H1 (cell line): ENCODE results near the gene A4GALT. TPM values are rescaled to one million over a fixed set of nuclear protein-coding genes. Genes with fewer than 3 reads are reported as not detected.

Source experiments
- CTCF ChIA-PET: fragments of 300-600 bp; sonication (Branson Sonifier 250); formaldehyde crosslinking; loops from one replicate; lab custom pipeline; 2021; ENCODE audit not compliant: partially characterized antibody; lab: Charles Lee
- POLR2A ChIA-PET: fragments of 300-600 bp; sonication (Branson Sonifier 250); formaldehyde crosslinking; loops from one replicate; lab custom pipeline; 2021; ENCODE audit warnings: inconsistent platforms; ENCODE audit not compliant: partially characterized antibody; lab: Charles Lee
- DNase-seq, 2 experiments: peaks; one replicate each; pipeline versions ENCODE4 v3.0.0 to v3.0.0-alpha.2; 2010 to 2022; ENCODE audit warnings: low spot score in 2 of 2, low read depth in 1 of 2, mixed read lengths in 1 of 2
- FAIRE-seq: peaks from 2 replicates; lab custom pipeline; 2011; peaks lifted over from hg19 to GRCh38; lab: Jason Lieb, UNC
- H2AFZ ChIP-seq: 2 replicates; pipeline ENCODE4 v1.8.1; 2012; ENCODE audit warnings: low read length, inconsistent platforms
- H2AK5ac ChIP-seq: 2 replicates; pipeline ENCODE4 v1.6.1; 2013; ENCODE audit warnings: low read depth, low read length
- H2BK120ac ChIP-seq: replicated peaks from 2 replicates; pipeline ENCODE3; 2013; ENCODE audit warnings: low read depth, low read length, inconsistent platforms
- H2BK12ac ChIP-seq: 2 replicates; pipeline ENCODE4 v1.6.1; 2013; ENCODE audit warnings: low read depth, low read length
- H2BK15ac ChIP-seq: 2 replicates; pipeline ENCODE4 v1.6.1; 2013; ENCODE audit warnings: low read length
- H2BK20ac ChIP-seq: 2 replicates; pipeline ENCODE4 v1.6.1; 2013; ENCODE audit warnings: low read length
- H2BK5ac ChIP-seq: 2 replicates; pipeline ENCODE4 v1.6.1; 2013; ENCODE audit warnings: low read depth, low read length
- H3K14ac ChIP-seq: 2 replicates; pipeline ENCODE4 v1.6.1; 2013; ENCODE audit warnings: inconsistent platforms; ENCODE audit not compliant: insufficient read length
- H3K18ac ChIP-seq: 2 replicates; pipeline ENCODE4 v1.6.1; 2013; ENCODE audit warnings: low read length; ENCODE audit errors: extremely low read depth
- H3K23ac ChIP-seq: 2 replicates; pipeline ENCODE4 v1.6.1; 2013; ENCODE audit warnings: inconsistent platforms; ENCODE audit not compliant: insufficient read length
- H3K23me2 ChIP-seq: 2 replicates; pipeline ENCODE4 v1.6.1; 2013; ENCODE audit warnings: low read depth, low read length
- H3K27ac ChIP-seq: 2 replicates; pipeline ENCODE4 v1.6.1; 2011; ENCODE audit warnings: low read depth, low read length, inconsistent platforms
- H3K27me3 ChIP-seq, 4 experiments: replicated peaks in 1 of 4; 1 replicate in 1 of 4; 2 replicates in 3 of 4; pipeline versions ENCODE4 v1.6.1 to v1.8.1; 2011 to 2013; ENCODE audit warnings: low read length in 3 of 4, mild to moderate bottlenecking in 3 of 4, inconsistent platforms in 2 of 4, mixed read lengths in 2 of 4, moderate library complexity in 1 of 4; ENCODE audit not compliant: control insufficient read depth in 3 of 4, insufficient read depth in 3 of 4; ENCODE audit errors: extremely low read depth in 1 of 4
- H3K36me3 ChIP-seq, 4 experiments: 2 replicates each; pipeline versions ENCODE4 v1.6.1 to v1.8.1; 2011 to 2013; ENCODE audit warnings: mild to moderate bottlenecking in 4 of 4, low read length in 3 of 4, moderate library complexity in 2 of 4, control low read depth in 1 of 4, inconsistent platforms in 1 of 4; ENCODE audit not compliant: insufficient read depth in 4 of 4, control insufficient read depth in 2 of 4
- H3K4ac ChIP-seq: replicated peaks from 2 replicates; pipeline ENCODE3; 2013; ENCODE audit warnings: low read length, low read depth, mixed read lengths, inconsistent platforms; ENCODE audit not compliant: insufficient read length
- H3K4me1 ChIP-seq, 4 experiments: replicated peaks in 1 of 4; 1 replicate in 1 of 4; 2 replicates in 3 of 4; pipeline versions ENCODE4 v1.6.1 to v1.8.1; 2011 to 2013; ENCODE audit warnings: low read length in 3 of 4, inconsistent platforms in 2 of 4, mixed read lengths in 1 of 4; ENCODE audit not compliant: insufficient read depth in 4 of 4, control insufficient read depth in 3 of 4
- H3K4me2 ChIP-seq, 2 experiments: 2 replicates each; pipeline versions ENCODE4 v1.6.1 to v1.8.1; 2011 to 2013; ENCODE audit warnings: low read depth in 2 of 2, low read length in 2 of 2, control low read depth in 1 of 2, inconsistent platforms in 1 of 2, mild to moderate bottlenecking in 1 of 2; ENCODE audit not compliant: insufficient read depth in 1 of 2
- H3K4me3 ChIP-seq, 4 experiments: fragments of 200-600, 300-600 bp in 1 of 4; sonication (generic), shearing (Covaris generic), sonication (Bioruptor Twin) in 1 of 4; 2 replicates each; pipeline versions ENCODE4 v1.5.1 to v1.8.1; 2011 to 2016; ENCODE audit warnings: low read length in 4 of 4, low read depth in 3 of 4, control low read depth in 2 of 4, inconsistent platforms in 2 of 4, mild to moderate bottlenecking in 2 of 4, mixed read lengths in 1 of 4, moderate library complexity in 1 of 4; ENCODE audit not compliant: insufficient read depth in 2 of 4; ENCODE audit errors: extremely low read depth in 1 of 4
- H3K56ac ChIP-seq: replicated peaks from 2 replicates; pipeline ENCODE3; 2013; ENCODE audit warnings: low read depth, mild to moderate bottlenecking, mixed read lengths, low read length, inconsistent platforms; ENCODE audit not compliant: insufficient read length
- H3K79me1 ChIP-seq: 2 replicates; pipeline ENCODE4 v1.6.1; 2013; ENCODE audit warnings: low read depth, low read length, control low read depth
- H3K79me2 ChIP-seq, 2 experiments: 2 replicates each; pipeline versions ENCODE4 v1.6.1 to v1.8.1; 2012 to 2013; ENCODE audit warnings: low read length in 2 of 2, mild to moderate bottlenecking in 2 of 2, inconsistent platforms in 1 of 2; ENCODE audit not compliant: insufficient read depth in 2 of 2, control insufficient read depth in 1 of 2
- H3K9ac ChIP-seq, 4 experiments: replicated peaks in 1 of 4; 1 replicate in 1 of 4; 2 replicates in 3 of 4; pipeline versions ENCODE4 v1.6.1 to v1.8.1; 2011 to 2013; ENCODE audit warnings: low read depth in 3 of 4, low read length in 3 of 4, control low read depth in 2 of 4, mild to moderate bottlenecking in 2 of 4, moderate library complexity in 2 of 4, inconsistent platforms in 1 of 4; ENCODE audit errors: extremely low read depth in 1 of 4
- H3K9me3 ChIP-seq, 2 experiments: 2 replicates each; pipeline versions ENCODE4 v1.6.1 to v1.8.1; 2012 to 2013; ENCODE audit warnings: mild to moderate bottlenecking in 2 of 2, moderate library complexity in 2 of 2, control low read depth in 1 of 2, inconsistent platforms in 1 of 2, low read depth in 1 of 2, low read length in 1 of 2, mixed read lengths in 1 of 2; ENCODE audit not compliant: insufficient read depth in 2 of 2
- H4K20me1 ChIP-seq, 2 experiments: replicated peaks in 1 of 2; 2 replicates each; pipeline versions ENCODE3 to v1.8.1; 2011 to 2013; ENCODE audit warnings: inconsistent platforms in 2 of 2, low read length in 2 of 2, mild to moderate bottlenecking in 1 of 2; ENCODE audit not compliant: insufficient read depth in 2 of 2, control insufficient read depth in 1 of 2
- H4K5ac ChIP-seq: 2 replicates; pipeline ENCODE4 v1.6.1; 2013; ENCODE audit warnings: low read length, low read depth, mixed read lengths, inconsistent platforms; ENCODE audit not compliant: insufficient read length
- H4K8ac ChIP-seq: 2 replicates; pipeline ENCODE4 v1.8.0; 2013; ENCODE audit warnings: mild to moderate bottlenecking, moderate library complexity, low read length, inconsistent platforms; ENCODE audit not compliant: insufficient read depth; ENCODE audit errors: extremely low read depth
- H4K91ac ChIP-seq: replicated peaks from 2 replicates; pipeline ENCODE3; 2013; ENCODE audit warnings: low read length, mixed read lengths, inconsistent platforms; ENCODE audit not compliant: insufficient read length
- EP300 ChIP-seq, 2 experiments: IDR thresholded peaks; 1 replicate in 1 of 2; 2 replicates in 1 of 2; pipeline ENCODE4 v1.6.1; 2011 to 2012; ENCODE audit warnings: low read depth in 2 of 2, low read length in 2 of 2, mild to moderate bottlenecking in 2 of 2, borderline replicate concordance in 1 of 2, inconsistent platforms in 1 of 2, moderate library complexity in 1 of 2
- HDAC2 ChIP-seq, 2 experiments: fragments of 300-600 bp in 1 of 2; sonication (generic) in 1 of 2; IDR thresholded peaks; 2 replicates each; pipeline ENCODE4 v1.6.1; 2011 to 2012; ENCODE audit warnings: low read depth in 2 of 2, low read length in 2 of 2, mild to moderate bottlenecking in 2 of 2, moderate library complexity in 2 of 2, borderline replicate concordance in 1 of 2, inconsistent platforms in 1 of 2
- MAFK ChIP-seq: IDR thresholded peaks from 2 replicates; pipeline ENCODE4 v1.6.1; 2012; ENCODE audit warnings: low read depth, mild to moderate bottlenecking, improper control_type of control experiment, low read length
- NANOG ChIP-seq: IDR thresholded peaks from 2 replicates; pipeline ENCODE4 v1.6.1; 2011; ENCODE audit warnings: low read length, low read depth, mild to moderate bottlenecking, inconsistent platforms; ENCODE audit not compliant: insufficient read depth, poor library complexity, severe bottlenecking
- POLR2A ChIP-seq, 2 experiments: IDR thresholded peaks; 1 replicate in 1 of 2; 2 replicates in 1 of 2; pipeline ENCODE4 v1.6.1; 2011; ENCODE audit warnings: low read depth in 2 of 2, low read length in 2 of 2, mild to moderate bottlenecking in 2 of 2; ENCODE audit errors: control extremely low read depth in 1 of 2
- TEAD4 ChIP-seq: IDR thresholded peaks from 2 replicates; pipeline ENCODE4 v1.6.1; 2012; ENCODE audit warnings: low read depth, low read length, inconsistent platforms, mixed read lengths
- USF2 ChIP-seq: IDR thresholded peaks from 2 replicates; pipeline ENCODE4 v1.6.1; 2011; ENCODE audit warnings: low read length, improper control_type of control experiment
- ZNF274 ChIP-seq: IDR thresholded peaks from 2 replicates; pipeline ENCODE4 v1.7.0; 2012; ENCODE audit warnings: low read length, borderline replicate concordance; ENCODE audit errors: extremely low read depth
- WGBS, 2 experiments: shearing (Covaris generic) in 1 of 2; methylation state at CpG; one replicate each; pipeline versions ENCODE4 v1.1.6 to v1.1.7; 2013 to 2015; ENCODE audit warnings: low lambda C conversion rate in 2 of 2, mixed read lengths in 2 of 2, inconsistent platforms in 1 of 2, low coverage in 1 of 2, missing lambda C conversion rate in 1 of 2; ENCODE audit not compliant: insufficient replicate concordance in 2 of 2, insufficient coverage in 1 of 2, insufficient read length in 1 of 2; ENCODE audit errors: extremely low coverage in 1 of 2, missing lambda C conversion rate in 1 of 2; 5-methylcytosine and 5-hydroxymethylcytosine counted together
- polyA plus RNA-seq, 7 experiments: library from polyadenylated mRNA; depleted of rRNA in 3 of 7; stranded (reverse) in 5 of 7; unstranded in 2 of 7; fragments of >200 nt in 5 of 7; fragments of 200-250 nt in 2 of 7; gene quantifications; 1 replicate in 5 of 7; 2 replicates in 1 of 7; 4 replicates in 1 of 7; pipeline versions ENCODE4 v1.2.1 to v1.2.3, GENCODE V29; 2011 to 2013; ENCODE audit warnings: missing spikeins in 2 of 7, mixed read lengths in 2 of 7
- total RNA-seq: library from RNA; stranded (reverse); fragmentation: NEBNext Ultra II Directional; extraction: Animal tissue kit (Norgen Biotek cat#: 25700); gene quantifications from 2 replicates; pipeline ENCODE4 v1.2.1, GENCODE V29; 2021

The A4GALT gene
- total and polyA plus RNA-seq, 2 of the 8 experiments (the other 6 are each of a cell fraction or from before 2014, with no cell fraction given), result 7.2 to 13.8 TPM

DNA sequence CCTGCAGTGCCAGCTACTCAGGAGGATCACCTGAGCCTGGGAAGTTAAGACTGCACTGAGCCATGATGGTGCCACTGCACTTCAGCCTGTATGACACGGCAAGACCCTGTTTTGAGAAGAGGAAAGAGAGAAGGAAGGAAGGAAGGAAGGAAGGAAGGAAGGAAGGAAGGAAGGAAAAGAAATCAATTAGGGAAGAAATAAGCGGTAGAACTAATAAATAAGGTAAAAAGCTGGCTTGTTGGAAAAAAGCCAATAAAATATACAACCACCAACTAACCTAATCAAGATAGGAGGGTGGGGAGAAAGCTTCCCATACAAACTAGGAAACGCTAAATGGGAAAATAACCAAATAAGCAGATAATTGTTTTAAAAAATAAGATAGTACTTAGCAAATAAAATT is 12.3 kb downstream of the A4GALT start:
- no peak overlapping the region for H3K4ac ChIP-seq
- H3K4me1 ChIP-seq, result peaks cover 0 to 2% (median 0%) of the 10 kb centered on the region in 4 experiments; a peak in 1 of 7 replicates
- H2BK120ac ChIP-seq, result no peak overlapping the region
- no peaks in the 10 kb centered on the region for H3K23me2 ChIP-seq
- no peak overlapping the region for H4K91ac ChIP-seq
- no peaks in the 10 kb centered on the region for H3K79me2 ChIP-seq
- no peak overlapping the region for H2BK12ac ChIP-seq
- H3K9ac ChIP-seq, result no peak overlapping the region
- CTCF ChIA-PET, result interaction anchor here (0.6 kb wide), 1 partner anchor 52 kb away, joined by 3 read pairs; no protein-coding TSS in a partner anchor
- H3K9me3 ChIP-seq, result no peaks in the 10 kb centered on the region
- no peak overlapping the region for H4K5ac ChIP-seq
- no peak overlapping the region for H3K4me3 ChIP-seq
- DNase-seq, result no peak
- H3K23ac ChIP-seq, result no peak overlapping the region
- H3K79me1 ChIP-seq, result 0 out of 2 replicates have a peak, but pooled peaks cover 2% of the 10 kb centered on the region
- FAIRE-seq, result no peak
- no peak overlapping the region for H2BK15ac ChIP-seq
- peaks cover 0 to 2% of the 10 kb centered on the region in 2 experiments for H4K20me1 ChIP-seq
- no peak overlapping the region for H3K56ac ChIP-seq
- no peaks in the 10 kb centered on the region for H3K27me3 ChIP-seq
- H2BK20ac ChIP-seq, result no peak overlapping the region
- no peak overlapping the region for H3K18ac ChIP-seq
- H3K27ac ChIP-seq, result no peak overlapping the region
- H3K14ac ChIP-seq, result no peak overlapping the region
- 78% methylated on average over 3 of the region's 3 CpGs; no CpG with 5 or more reads in 1 of the 2 experiments for WGBS, 2 experiments
- H4K8ac ChIP-seq, result no peak overlapping the region
- H3K4me2 ChIP-seq, result no peak overlapping the region
- TF ChIP-seq ZNF274 (no peak), POLR2A (IDR thresholded peaks at IDR 0.05; ENCODE audit: control extremely low read depth in 1 of 2, low read depth in 2 of 2, low read length in 2 of 2) (no peak), USF2 (no peak), MAFK (no peak), EP300 (IDR thresholded peaks at IDR 0.05; ENCODE audit: borderline replicate concordance in 1 of 2, low read depth in 2 of 2, low read length in 2 of 2) (no peak), TEAD4 (no peak), HDAC2 (IDR thresholded peaks at IDR 0.05; ENCODE audit: borderline replicate concordance in 1 of 2, low read depth in 2 of 2, low read length in 2 of 2) (no peak), NANOG (no peak)
- no peak overlapping the region for H2AK5ac ChIP-seq
- H2AFZ ChIP-seq, result no peak overlapping the region
- POLR2A ChIA-PET, result interaction anchor here (0.7 to 1.2 kb wide), 3 partner anchors 9 to 71 kb away, joined by 3 read pairs; no protein-coding TSS in a partner anchor
- H2BK5ac ChIP-seq, result no peak overlapping the region
- H3K36me3 ChIP-seq, result no peaks in the 10 kb centered on the region
